COLO668 (cell line): Measurements from ENCODE around the gene CTBP2.

Experiments used
- DNase-seq: peaks from one replicate; lab custom pipeline; 2025; ENCODE audit not compliant: unreplicated experiment; lab: John Stamatoyannopoulos, UW

Gene CTBP2

GRCh38 chr10:125048094-125048864 lies 112.1 kb downstream of the CTBP2 start:
- peak; percentile 73 for DNase-seq

DNA sequence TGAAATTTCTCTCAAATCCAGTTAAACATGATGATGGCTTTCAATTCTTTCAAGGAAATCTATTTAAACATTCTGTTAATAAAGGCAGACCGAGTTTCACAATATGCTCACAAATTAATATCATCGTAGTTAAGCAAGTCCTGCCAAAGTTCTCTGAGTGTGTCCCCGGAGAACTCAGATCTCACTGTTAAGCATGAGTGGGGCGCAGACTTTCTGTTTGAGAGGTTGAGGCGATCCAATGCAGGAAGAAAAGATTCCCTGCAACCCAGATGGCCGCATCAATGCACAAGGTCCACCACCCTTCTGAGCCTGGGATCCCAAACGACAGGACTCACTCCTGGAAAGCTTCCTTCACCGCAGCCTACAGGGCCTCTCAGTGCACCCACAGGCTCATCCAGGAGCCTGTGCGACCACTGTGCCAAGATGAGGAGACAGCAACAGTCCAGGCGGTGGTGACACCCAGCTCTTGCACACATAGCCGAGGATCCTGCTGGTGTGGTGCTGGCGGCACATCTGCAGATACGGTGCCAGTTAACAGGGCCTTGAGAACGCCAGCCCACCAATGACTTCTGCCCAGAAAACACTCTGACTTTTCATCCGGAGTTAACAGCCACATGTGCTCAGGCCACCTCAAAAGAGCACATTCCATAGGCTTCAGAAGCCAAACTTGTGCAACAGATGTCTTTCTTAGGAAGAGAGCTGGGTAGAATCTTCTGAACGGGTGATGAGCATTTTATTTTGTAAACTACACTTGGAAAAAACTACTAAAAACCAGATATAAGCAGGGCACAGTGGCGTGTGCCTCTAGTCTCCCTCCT lies 116.3 kb downstream of the CTBP2 start:
- no peak for DNase-seq

- DNase-seq = no peak
These were observed 118.4 kb downstream of the CTBP2 start for GRCh38 chr10:125041856-125042506.

GRCh38 chr10:125039354-125039769 lies 121.0 kb downstream of the CTBP2 start:
- DNase-seq = no peak

- DNase-seq = peak; percentile 3
These were observed 121.7 kb downstream of the CTBP2 start for GRCh38 chr10:125038637-125039036.

DNA sequence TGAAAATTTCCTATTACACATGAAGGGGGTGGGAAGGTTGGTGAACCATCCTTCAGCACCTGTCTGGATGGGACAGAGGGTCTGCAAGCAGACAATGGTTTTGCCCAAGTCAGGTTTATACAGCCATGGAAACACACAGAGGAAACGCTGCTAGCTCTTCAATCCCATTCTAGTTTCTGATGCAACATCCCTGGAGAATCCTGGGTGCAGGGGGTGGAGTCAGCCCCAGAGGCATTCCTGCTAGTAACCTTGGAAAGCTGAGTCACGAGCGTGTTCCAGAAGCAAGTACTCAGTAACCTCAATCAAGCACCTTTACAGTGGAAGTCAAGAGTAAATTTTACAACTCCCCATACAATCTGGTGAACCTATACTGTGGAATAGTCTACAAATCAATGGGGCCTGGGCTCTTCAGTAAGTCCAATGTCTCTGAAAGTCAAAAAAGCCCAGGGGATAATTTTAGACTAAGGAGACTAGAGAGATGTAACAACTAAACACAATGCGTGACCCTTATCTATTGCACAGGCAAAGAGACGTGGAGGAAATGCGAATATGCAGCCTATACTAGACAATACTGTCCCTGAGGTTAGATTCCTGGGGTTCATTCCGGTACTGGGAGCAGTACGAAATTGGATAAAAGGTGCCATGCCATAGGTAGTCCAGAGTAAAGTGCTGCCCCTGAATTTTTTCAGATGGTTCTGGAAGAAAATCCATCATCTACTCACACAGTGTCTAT lies 123.1 kb downstream of the CTBP2 start:
- DNase-seq = no peak

GRCh38 chr10:125035588-125036295 lies 124.6 kb downstream of the CTBP2 start:
- DNase-seq = no peak

- no peak for DNase-seq
These were observed 125.2 kb downstream of the CTBP2 start for GRCh38 chr10:125035136-125035535.

DNA sequence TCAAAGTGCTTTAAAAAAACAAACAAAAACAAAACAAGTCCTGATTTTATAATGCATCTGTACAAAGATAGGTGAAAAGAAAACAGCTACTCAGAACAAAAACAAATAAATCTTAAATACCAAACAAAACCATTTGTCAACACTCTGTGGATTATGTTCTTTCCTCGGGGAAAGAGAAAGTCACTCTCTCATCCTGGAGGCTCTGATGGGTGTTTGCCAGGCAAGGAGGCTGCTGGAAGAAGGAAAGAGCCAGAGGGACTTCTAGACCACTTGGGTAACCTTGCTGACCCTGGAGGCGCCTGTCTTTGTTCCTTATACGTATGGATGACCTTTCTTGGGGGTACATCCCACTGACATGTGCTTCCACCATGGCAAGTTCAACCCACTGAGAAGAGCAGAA lies 125.7 kb downstream of the CTBP2 start:
- DNase-seq = no peak

DNA sequence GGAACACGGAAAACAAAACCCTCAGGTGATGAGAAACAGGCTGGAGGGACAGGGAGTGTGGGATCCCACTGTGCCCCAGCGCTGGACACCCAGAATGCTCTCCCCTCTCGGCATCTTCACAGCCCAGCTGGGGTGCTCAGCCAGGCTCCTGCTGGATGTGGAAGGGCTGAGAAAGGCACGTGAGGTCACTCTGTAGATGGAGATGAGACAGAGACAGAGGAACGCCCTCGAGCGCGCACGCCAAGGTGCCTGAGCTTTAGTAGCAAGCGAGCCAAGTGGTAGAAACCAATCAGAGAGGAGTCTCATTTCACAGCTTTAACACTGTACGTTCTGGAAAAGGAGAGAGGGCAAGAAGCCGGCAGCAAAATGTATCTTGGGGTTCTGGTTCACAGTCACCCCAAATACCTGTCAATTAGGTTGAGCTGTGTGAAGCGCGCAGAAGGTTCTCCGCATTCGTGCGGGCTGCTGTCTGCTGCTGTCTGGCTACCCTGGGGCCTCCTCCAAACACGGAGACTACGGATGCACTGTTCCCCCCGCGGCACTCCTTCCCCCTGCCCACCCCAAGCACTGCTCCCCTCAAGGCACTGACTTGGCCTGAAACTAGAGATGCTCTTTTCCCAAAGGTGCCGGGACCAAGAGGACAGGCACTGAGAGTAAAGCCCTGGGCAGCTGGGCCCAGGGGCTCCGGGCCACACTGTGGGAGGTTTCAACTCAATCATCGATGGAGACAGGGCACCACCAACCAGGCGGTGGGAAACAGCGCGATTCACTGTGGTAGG lies 127.0 kb downstream of the CTBP2 start:
- DNase-seq = no peak

DNA sequence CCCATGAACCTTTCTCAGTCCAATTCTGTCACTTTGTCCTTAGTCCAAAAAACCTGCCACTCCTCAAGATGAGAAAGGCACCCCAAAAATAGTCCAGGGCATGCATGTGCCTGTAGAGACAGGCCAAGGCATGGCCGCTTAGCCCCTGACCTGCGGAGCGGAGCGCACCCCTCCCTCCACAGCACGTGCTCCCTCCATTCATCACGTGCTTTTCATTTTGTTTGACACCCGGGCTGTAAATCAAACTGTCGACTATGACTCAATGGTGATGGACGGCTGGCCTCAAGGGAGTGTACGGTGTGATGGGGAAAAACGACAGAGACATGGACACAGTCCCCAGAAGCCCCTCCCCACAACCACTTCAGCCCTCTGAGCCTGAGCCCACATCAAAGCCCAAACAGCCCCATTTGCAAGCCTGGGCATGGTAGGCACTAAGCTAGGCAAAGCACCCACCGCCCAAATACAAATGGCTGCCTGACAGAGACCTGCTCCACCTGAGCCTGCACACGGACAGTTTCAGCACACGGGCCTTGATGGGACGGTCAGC lies 127.8 kb downstream of the CTBP2 start:
- DNase-seq = no peak

DNA sequence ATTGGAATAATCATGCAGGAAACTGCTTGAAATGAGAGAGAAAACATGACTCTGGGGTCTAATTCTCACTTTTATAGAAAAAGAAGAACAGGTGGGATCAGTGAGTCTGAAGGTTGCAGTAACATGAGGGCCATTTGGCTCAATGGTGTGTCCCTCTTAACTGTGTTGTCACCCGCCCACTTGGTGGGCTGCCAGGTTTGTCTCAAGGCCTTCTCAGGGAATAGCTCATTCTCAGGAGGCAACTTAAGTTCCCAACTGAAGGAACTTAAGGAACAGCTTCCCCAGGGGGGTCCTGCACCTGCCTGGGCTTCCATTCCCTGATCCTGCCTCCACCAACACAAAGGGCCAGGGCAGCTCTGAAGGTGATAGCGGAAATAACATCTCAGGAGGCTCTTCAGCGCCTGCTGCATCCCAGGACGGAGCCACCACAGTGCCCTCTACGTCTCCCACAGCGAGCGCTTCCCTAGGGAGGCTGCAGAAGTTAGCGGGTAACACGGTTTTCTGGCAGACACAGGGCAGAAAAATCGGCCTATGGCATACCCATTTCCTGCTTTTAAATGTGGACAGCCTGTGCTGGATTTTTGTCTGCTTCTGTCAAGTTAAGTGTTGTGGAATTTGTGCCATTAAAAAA lies 129.7 kb downstream of the CTBP2 start:
- no peak for DNase-seq

GRCh38 chr10:125029584-125030242 lies 130.7 kb downstream of the CTBP2 start:
- no peak for DNase-seq

DNA sequence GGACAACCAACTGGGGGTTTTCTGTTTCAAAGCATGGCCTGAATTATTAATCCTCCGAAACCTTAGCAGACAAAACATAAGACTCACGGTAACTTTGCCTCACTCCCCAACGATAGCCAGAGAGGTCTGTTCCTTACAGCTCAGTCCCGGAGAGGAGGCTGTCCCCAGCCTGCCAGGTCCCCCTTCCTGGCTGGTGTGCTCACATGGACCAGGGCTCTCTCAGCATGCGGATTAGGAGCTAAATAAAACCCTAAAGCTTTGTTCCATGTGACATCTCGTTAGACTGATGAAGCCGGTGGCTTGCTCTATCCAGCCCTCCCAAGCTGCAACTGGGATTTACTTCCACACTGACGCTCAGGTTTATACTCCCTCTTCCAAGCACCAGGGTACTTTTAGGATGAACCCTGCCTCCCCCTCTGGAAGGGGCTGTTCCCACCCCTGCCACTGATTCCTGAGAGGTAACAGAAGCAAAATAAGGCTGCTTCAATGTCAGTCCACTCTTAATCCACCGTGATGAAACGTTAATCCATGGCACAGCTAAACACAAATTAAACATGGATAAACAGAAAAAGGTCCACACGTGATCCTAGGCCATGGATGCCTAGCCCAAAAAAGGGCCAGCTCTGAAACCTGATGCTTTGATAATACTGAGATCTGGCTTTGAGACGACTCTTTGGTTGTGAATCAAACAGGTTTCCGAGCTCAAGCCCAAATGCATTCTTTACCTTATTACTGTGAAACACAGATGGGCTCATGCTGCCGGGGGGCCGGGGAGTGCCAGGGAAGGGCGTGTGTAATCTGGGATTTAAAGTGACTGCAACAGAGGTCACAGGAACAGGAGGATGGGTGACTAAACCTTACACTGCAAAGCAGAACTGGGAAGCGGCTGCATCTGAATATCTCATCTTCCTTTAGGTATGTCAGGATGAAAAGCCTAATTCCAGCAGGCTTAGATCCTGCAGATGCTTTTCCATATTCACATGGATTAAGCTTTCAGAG lies 132.2 kb downstream of the CTBP2 start:
- no peak for DNase-seq

GRCh38 chr10:125026974-125027735 lies 133.2 kb downstream of the CTBP2 start:
- no peak for DNase-seq
